IMR-90 (cell line): ENCODE results near the gene CCNL2. TPM values are rescaled to one million over a fixed set of nuclear protein-coding genes. Genes with fewer than 3 reads are reported as not detected.
A peak's percentile ranks its signal among the peaks of the same experiment; 100 is the strongest.

Experiments used
- ATAC-seq: fragments of 200-7000 bp; cut with Tn5 transposase; 2 replicates; pipeline ENCODE4 v1.9.1; 2020; ENCODE audit warnings: low read depth, mild to moderate bottlenecking, moderate library complexity
- BruUV-seq: library from RNA; stranded (reverse); fragments of 400-500 nt; replicated peaks from 2 replicates; lab custom pipeline; 2021; lab: Mats Ljungman, UMichigan
- CTCF ChIA-PET: fragments of 300-600 bp; formaldehyde crosslinking; extraction: SDS; loops from one replicate; lab custom pipeline; 2021; ENCODE audit warnings: antibody characterized with exemption; lab: Yijun Ruan, JAX
- POLR2A ChIA-PET: fragments of 300-600 bp; sonication (Branson Sonifier 250); formaldehyde crosslinking; loops from one replicate; lab custom pipeline; 2022; ENCODE audit warnings: antibody characterized with exemption; ENCODE audit not compliant: unreplicated experiment; lab: Charles Lee
- DNase-seq: peaks from one replicate; pipeline ENCODE4 v3.0.0; 2013
- H2AFZ ChIP-seq: replicated peaks from 2 replicates; pipeline ENCODE3; 2013; ENCODE audit warnings: low read length, mild to moderate bottlenecking; ENCODE audit not compliant: poor library complexity
- H2AK5ac ChIP-seq: 2 replicates; pipeline ENCODE4 v1.6.1; 2013; ENCODE audit warnings: low read depth, low read length, inconsistent platforms
- H2AK9ac ChIP-seq: replicated peaks from 2 replicates; pipeline ENCODE3; 2013; ENCODE audit warnings: mild to moderate bottlenecking, low read depth, low read length, moderate library complexity; ENCODE audit not compliant: poor library complexity
- H2BK120ac ChIP-seq: 2 replicates; pipeline ENCODE4 v1.6.1; 2013; ENCODE audit warnings: low read depth, low read length, inconsistent platforms
- H2BK15ac ChIP-seq: 3 replicates; pipeline ENCODE4 v1.6.1; 2013; ENCODE audit warnings: low read depth, low read length, inconsistent platforms
- H2BK20ac ChIP-seq: 2 replicates; pipeline ENCODE4 v1.6.1; 2013; ENCODE audit warnings: low read depth, mild to moderate bottlenecking, inconsistent platforms, low read length, moderate library complexity
- H2BK5ac ChIP-seq: 2 replicates; pipeline ENCODE4 v1.6.1; 2013; ENCODE audit warnings: mild to moderate bottlenecking, low read depth, low read length, inconsistent platforms; ENCODE audit not compliant: poor library complexity, severe bottlenecking
- H3K14ac ChIP-seq: replicated peaks from 2 replicates; pipeline ENCODE4 v1.6.1; 2013; ENCODE audit warnings: low read depth, low read length, inconsistent platforms
- H3K18ac ChIP-seq: 2 replicates; pipeline ENCODE4 v1.6.1; 2013; ENCODE audit warnings: low read depth, low read length, control low read depth
- H3K23ac ChIP-seq: 2 replicates; pipeline ENCODE4 v1.6.1; 2013; ENCODE audit warnings: low read depth, low read length, inconsistent platforms
- H3K27ac ChIP-seq: 2 replicates; pipeline ENCODE4 v1.5.1; 2013; ENCODE audit warnings: mild to moderate bottlenecking, control low read depth, low read length; ENCODE audit not compliant: insufficient read depth
- H3K27me3 ChIP-seq: 2 replicates; pipeline ENCODE4 v1.6.1; 2013; ENCODE audit warnings: low read length; ENCODE audit not compliant: control insufficient read depth, insufficient read depth
- H3K36me3 ChIP-seq: 2 replicates; pipeline ENCODE4 v1.6.1; 2013; ENCODE audit warnings: low read length, mixed read lengths; ENCODE audit not compliant: control insufficient read depth, insufficient read depth
- H3K4ac ChIP-seq: 2 replicates; pipeline ENCODE4 v1.6.1; 2013; ENCODE audit warnings: low read depth, low read length, inconsistent platforms
- H3K4me1 ChIP-seq: 2 replicates; pipeline ENCODE4 v1.6.1; 2013; ENCODE audit warnings: low read length, mixed read lengths; ENCODE audit not compliant: control insufficient read depth, insufficient read depth
- H3K4me2 ChIP-seq: 2 replicates; pipeline ENCODE4 v1.6.1; 2013; ENCODE audit warnings: low read depth, mild to moderate bottlenecking, control low read depth, low read length, moderate library complexity
- H3K4me3 ChIP-seq: 2 replicates; pipeline ENCODE4 v1.5.1; 2013; ENCODE audit warnings: low read depth, mild to moderate bottlenecking, control low read depth, low read length, moderate library complexity; ENCODE audit not compliant: insufficient read depth
- H3K56ac ChIP-seq: 2 replicates; pipeline ENCODE4 v1.6.1; 2013; ENCODE audit warnings: low read length, inconsistent platforms; ENCODE audit not compliant: insufficient read depth; ENCODE audit errors: extremely low read depth
- H3K79me1 ChIP-seq, 2 experiments: 2 replicates each; pipeline ENCODE4 v1.6.1; 2013; ENCODE audit warnings: low read length in 2 of 2, inconsistent platforms in 1 of 2, low read depth in 1 of 2
- H3K9ac ChIP-seq: 2 replicates; pipeline ENCODE4 v1.6.1; 2013; ENCODE audit warnings: low read depth, low read length, control low read depth
- H3K9me1 ChIP-seq: 2 replicates; pipeline ENCODE4 v1.6.1; 2013; ENCODE audit warnings: low read length, inconsistent platforms; ENCODE audit not compliant: insufficient read depth
- H3K9me3 ChIP-seq: 2 replicates; pipeline ENCODE4 v1.6.1; 2013; ENCODE audit warnings: low read length; ENCODE audit not compliant: control insufficient read depth, insufficient read depth
- H4K20me1 ChIP-seq: 2 replicates; pipeline ENCODE4 v1.6.1; 2013; ENCODE audit warnings: low read length, inconsistent platforms; ENCODE audit not compliant: insufficient read depth
- H4K5ac ChIP-seq: 2 replicates; pipeline ENCODE4 v1.6.1; 2013; ENCODE audit warnings: mild to moderate bottlenecking, low read depth, low read length, control low read depth
- H4K8ac ChIP-seq, 2 experiments: 2 replicates each; pipeline ENCODE4 v1.6.1; 2013; ENCODE audit warnings: low read depth in 2 of 2, low read length in 2 of 2, control low read depth in 1 of 2, inconsistent platforms in 1 of 2
- H4K91ac ChIP-seq: 2 replicates; pipeline ENCODE4 v1.6.1; 2013; ENCODE audit warnings: low read depth, low read length, inconsistent platforms; ENCODE audit not compliant: insufficient read depth
- CEBPB ChIP-seq: IDR thresholded peaks from 2 replicates; pipeline ENCODE4 v1.6.1; 2012; ENCODE audit warnings: low read depth, low read length, improper control_type of control experiment
- MXI1 ChIP-seq: IDR thresholded peaks from 2 replicates; pipeline ENCODE4 v1.6.1; 2012; ENCODE audit warnings: low read depth, mild to moderate bottlenecking, low read length, moderate library complexity, borderline replicate concordance
- NFE2L2 ChIP-seq: fragments of 150-350 bp; IDR thresholded peaks from 2 replicates; pipeline ENCODE4 v1.6.1; 2016; ENCODE audit warnings: low read depth, mild to moderate bottlenecking, low read length
- RFX5 ChIP-seq: IDR thresholded peaks from 2 replicates; pipeline ENCODE4 v1.8.0; 2012; ENCODE audit warnings: low read depth, mild to moderate bottlenecking, low read length, moderate library complexity
- WGBS, 2 experiments: methylation state at CpG; one replicate each; pipeline versions ENCODE4 v1.1.5 to v1.1.7; 2013; ENCODE audit warnings: missing lambda C conversion rate in 2 of 2; ENCODE audit not compliant: insufficient read length in 1 of 2; ENCODE audit errors: extremely low coverage in 2 of 2; 5-methylcytosine and 5-hydroxymethylcytosine counted together
- dilution Hi-C: fragments of 300-500 bp; cut with HindIII; formaldehyde crosslinking; loops from one replicate; pipeline ENCODE4 v1.14.3; 2018; ENCODE audit warnings: low sequenced_read_pairs; ENCODE audit not compliant: unreplicated experiment
- in situ Hi-C: fragments of 300-500 bp; cut with MboI; formaldehyde crosslinking; loops from 3 replicates; pipeline ENCODE4 v1.14.3; 2019; ENCODE audit warnings: low sequenced_read_pairs, inconsistent platforms, mixed read lengths
- intact Hi-C: fragments of 100-400 bp; cut with micrococcal nuclease; formaldehyde crosslinking; loops from 2 replicates; pipeline ENCODE4 v1.10.0; 2022
- polyA plus RNA-seq, 3 experiments: library from polyadenylated mRNA; depleted of rRNA; stranded (reverse); fragments of >200 nt; gene quantifications; 2 replicates each; pipeline ENCODE4 v1.2.3, GENCODE V29; 2012; ENCODE audit warnings: low replicate concordance in 1 of 3
- total RNA-seq: library from RNA; depleted of rRNA; stranded (reverse); fragments of >200 nt; gene quantifications from 2 replicates; pipeline ENCODE4 v1.2.3, GENCODE V29; 2012

Gene CCNL2
- total and polyA plus RNA-seq, 2 of the 4 experiments (the other 2 are of a cell fraction): 53.9 to 239 TPM

DNA sequence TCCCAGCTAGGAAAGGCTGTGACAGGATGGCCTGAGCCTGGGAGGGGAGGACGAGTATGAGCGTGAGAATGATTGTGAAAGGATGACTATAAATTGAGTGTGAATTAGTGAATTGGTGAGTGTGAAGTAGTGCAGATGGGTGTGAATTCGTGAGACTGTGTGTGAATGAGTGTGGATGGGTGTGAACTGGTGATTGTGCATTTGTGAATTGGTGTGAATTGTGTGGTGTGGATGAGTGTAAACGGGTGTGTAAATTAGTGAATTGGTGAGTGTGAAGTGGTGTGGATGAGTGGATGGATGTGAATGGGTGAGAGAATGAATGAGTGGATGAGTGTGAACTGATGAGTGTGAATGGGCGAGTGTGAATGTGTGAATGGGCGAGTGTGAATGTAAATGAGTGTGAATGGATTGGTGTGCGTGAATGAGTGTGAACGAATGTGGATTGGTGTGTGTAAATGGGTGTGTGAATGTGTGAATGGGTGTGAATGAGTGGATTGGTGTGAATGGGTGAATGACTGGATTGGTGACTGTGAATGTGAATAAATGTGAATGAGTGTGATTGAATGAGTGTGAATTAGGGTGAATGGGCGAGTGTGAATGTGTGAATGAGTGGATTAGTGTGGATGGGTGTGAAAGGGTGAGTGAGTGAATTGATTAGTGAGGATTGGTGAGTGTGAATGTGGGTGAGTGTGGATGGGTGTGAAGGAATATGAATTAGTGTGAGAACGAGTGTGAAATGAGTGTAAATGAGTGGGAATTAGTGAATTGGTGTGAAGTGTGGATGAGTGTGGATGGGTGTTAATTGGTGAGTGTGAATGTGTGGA is 33.0 kb downstream of the CCNL2 start:
- in situ Hi-C loops: no loop called here
- H3K9ac ChIP-seq: no peak overlapping the region
- H3K14ac ChIP-seq: no peak overlapping the region
- no peak overlapping the region for H2AFZ ChIP-seq
- 83 to 100% methylated on average over 9 to 10 of the region's 10 CpGs for WGBS, 2 experiments
- dilution Hi-C loops: no loop called here
- CTCF ChIA-PET: no interaction called here
- H3K18ac ChIP-seq: no peak overlapping the region
- H3K36me3 ChIP-seq: no peaks in the 10 kb centered on the region
- H2AK5ac ChIP-seq: peak overlapping the region; percentile 65; the same call in 1 of the 2 replicates
- H2AK9ac ChIP-seq: peak overlapping the region; percentile 42
- no TSS peak for BruUV-seq
- H2BK20ac ChIP-seq: no peak overlapping the region
- no peak overlapping the region for H3K27ac ChIP-seq
- no peak overlapping the region for H4K5ac ChIP-seq
- ATAC-seq: no peak
- no peak overlapping the region for H2BK120ac ChIP-seq
- no peaks in the 10 kb centered on the region for H3K27me3 ChIP-seq
- DNase-seq: no peak
- no peaks in the 10 kb centered on the region for H4K20me1 ChIP-seq
- peaks cover 11% of the 10 kb centered on the region for H3K9me1 ChIP-seq
- H3K9me3 ChIP-seq: no peaks in the 10 kb centered on the region
- POLR2A ChIA-PET: no interaction called here
- peak overlapping the region; percentile 45 for H2BK5ac ChIP-seq
- no peak overlapping the region for H3K4me2 ChIP-seq
- peaks cover under 1 to 26% of the 10 kb centered on the region in 2 experiments; a peak in 2 of 4 replicates for H3K79me1 ChIP-seq
- H3K23ac ChIP-seq: peak overlapping the region; percentile 49; the same call in 1 of the 2 replicates
- H3K4me3 ChIP-seq: no peak overlapping the region
- intact Hi-C loops: no loop called here
- H2BK15ac ChIP-seq: no peak overlapping the region
- peaks cover 10% of the 10 kb centered on the region for H3K4me1 ChIP-seq
- H3K4ac ChIP-seq: no peak overlapping the region
- no peak overlapping the region for H4K91ac ChIP-seq
- H4K8ac ChIP-seq: no peak overlapping the region
- no peak overlapping the region for H3K56ac ChIP-seq
- no peak for TF ChIP-seq MXI1
- TF ChIP-seq CEBPB: no peak
- no peak for TF ChIP-seq NFE2L2
- no peak for TF ChIP-seq RFX5
